ENCODE results near the gene DNAJB14.

- TF ChIP-seq CEBPB (IDR thresholded peaks at IDR 0.05): no peak
- TF ChIP-seq, protein P1, sequence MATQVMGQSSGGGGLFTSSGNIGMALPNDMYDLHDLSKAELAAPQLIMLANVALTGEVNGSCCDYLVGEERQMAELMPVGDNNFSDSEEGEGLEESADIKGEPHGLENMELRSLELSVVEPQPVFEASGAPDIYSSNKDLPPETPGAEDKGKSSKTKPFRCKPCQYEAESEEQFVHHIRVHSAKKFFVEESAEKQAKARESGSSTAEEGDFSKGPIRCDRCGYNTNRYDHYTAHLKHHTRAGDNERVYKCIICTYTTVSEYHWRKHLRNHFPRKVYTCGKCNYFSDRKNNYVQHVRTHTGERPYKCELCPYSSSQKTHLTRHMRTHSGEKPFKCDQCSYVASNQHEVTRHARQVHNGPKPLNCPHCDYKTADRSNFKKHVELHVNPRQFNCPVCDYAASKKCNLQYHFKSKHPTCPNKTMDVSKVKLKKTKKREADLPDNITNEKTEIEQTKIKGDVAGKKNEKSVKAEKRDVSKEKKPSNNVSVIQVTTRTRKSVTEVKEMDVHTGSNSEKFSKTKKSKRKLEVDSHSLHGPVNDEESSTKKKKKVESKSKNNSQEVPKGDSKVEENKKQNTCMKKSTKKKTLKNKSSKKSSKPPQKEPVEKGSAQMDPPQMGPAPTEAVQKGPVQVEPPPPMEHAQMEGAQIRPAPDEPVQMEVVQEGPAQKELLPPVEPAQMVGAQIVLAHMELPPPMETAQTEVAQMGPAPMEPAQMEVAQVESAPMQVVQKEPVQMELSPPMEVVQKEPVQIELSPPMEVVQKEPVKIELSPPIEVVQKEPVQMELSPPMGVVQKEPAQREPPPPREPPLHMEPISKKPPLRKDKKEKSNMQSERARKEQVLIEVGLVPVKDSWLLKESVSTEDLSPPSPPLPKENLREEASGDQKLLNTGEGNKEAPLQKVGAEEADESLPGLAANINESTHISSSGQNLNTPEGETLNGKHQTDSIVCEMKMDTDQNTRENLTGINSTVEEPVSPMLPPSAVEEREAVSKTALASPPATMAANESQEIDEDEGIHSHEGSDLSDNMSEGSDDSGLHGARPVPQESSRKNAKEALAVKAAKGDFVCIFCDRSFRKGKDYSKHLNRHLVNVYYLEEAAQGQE (IDR thresholded peaks at IDR 0.05; ENCODE audit: low read depth): no peak
- TF ChIP-seq EP300 (IDR thresholded peaks at IDR 0.05; ENCODE audit: borderline replicate concordance): no peak
- no peak for TF ChIP-seq MAX (IDR thresholded peaks at IDR 0.05)
- no peak for TF ChIP-seq YY1 (IDR thresholded peaks at IDR 0.05; ENCODE audit: low read depth)
- TF ChIP-seq USF1 (IDR thresholded peaks at IDR 0.05): no peak
- TF ChIP-seq EGR1 (IDR thresholded peaks at IDR 0.05): no peak
- no peak for TF ChIP-seq TAF1 (IDR thresholded peaks at IDR 0.05; ENCODE audit: low read depth)
Measured at GRCh38 chr4:99960648-99961047, 14.2 kb upstream of the DNAJB14 start.

All from Ishikawa (cell line).